GM18519 (cell line): ENCODE data around the gene KIAA1614.
"Not testable (repeated sequence)": the region's sequence is repeated elsewhere in the genome, so short reads cannot be mapped to it uniquely, and the experiment has no call there.

Source experiments
- ATAC-seq: cut with Tn5 transposase; IDR thresholded peaks from one replicate; pipeline ENCODE4 v1.9.1; 2021; ENCODE audit warnings: mild to moderate bottlenecking, moderate library complexity; ENCODE audit not compliant: unreplicated experiment, low FRiP score

Gene KIAA1614

GRCh38 chr1:180954005-180954800 lies 41.5 kb downstream of the KIAA1614 start:
- ATAC-seq = peak; percentile 53

- no peak for ATAC-seq
Observed at GRCh38 chr1:180954801-180955165, 42.1 kb downstream of the KIAA1614 start.

- ATAC-seq = no peak
Observed at GRCh38 chr1:180956028-180956640, 43.4 kb downstream of the KIAA1614 start.

- ATAC-seq = not testable (repeated sequence)
Observed at GRCh38 chr1:180959620-180960019, 46.9 kb downstream of the KIAA1614 start.

GRCh38 chr1:180961622-180962021 lies 48.9 kb downstream of the KIAA1614 start:
- no peak for ATAC-seq

- ATAC-seq = no peak
Observed at GRCh38 chr1:180962178-180962577, 49.5 kb downstream of the KIAA1614 start.

- no peak for ATAC-seq
Observed at GRCh38 chr1:180964056-180964455, 51.4 kb downstream of the KIAA1614 start.

GRCh38 chr1:180964595-180964994 lies 51.9 kb downstream of the KIAA1614 start:
- ATAC-seq = no peak

- ATAC-seq = no peak
Observed at GRCh38 chr1:180966312-180966711, 53.6 kb downstream of the KIAA1614 start.

- no peak for ATAC-seq
Observed at GRCh38 chr1:180966744-180967536, 54.2 kb downstream of the KIAA1614 start.

GRCh38 chr1:180967558-180967957 lies 54.9 kb downstream of the KIAA1614 start:
- no peak for ATAC-seq

GRCh38 chr1:180968834-180969233 lies 56.1 kb downstream of the KIAA1614 start:
- ATAC-seq = not testable (repeated sequence)

GRCh38 chr1:180969434-180969833 lies 56.7 kb downstream of the KIAA1614 start:
- ATAC-seq = no peak

GRCh38 chr1:180970333-180971079 lies 57.8 kb downstream of the KIAA1614 start:
- ATAC-seq = no peak

- no peak for ATAC-seq
Observed at GRCh38 chr1:180971273-180971997, 58.7 kb downstream of the KIAA1614 start.

- ATAC-seq = no peak
Observed at GRCh38 chr1:180973369-180973768, 60.7 kb downstream of the KIAA1614 start.

GRCh38 chr1:180974236-180974635 lies 61.5 kb downstream of the KIAA1614 start:
- ATAC-seq = no peak

- no peak for ATAC-seq
Observed at GRCh38 chr1:180975551-180975950, 62.9 kb downstream of the KIAA1614 start.

GRCh38 chr1:180976191-180976590 lies 63.5 kb downstream of the KIAA1614 start:
- ATAC-seq = no peak
